Keratinocyte (primary cell): Measurements from ENCODE around the gene KRI1.

Experiments used
- EZH2 ChIP-seq: IDR thresholded peaks from one replicate; pipeline ENCODE4 v1.6.1; 2012; ENCODE audit warnings: inconsistent platforms, mild to moderate bottlenecking, low read length, moderate library complexity
- TF ChIP-seq, protein P1 (sequence below), 3 experiments: IDR thresholded peaks in 1 of 3; conservative IDR thresholded peaks in 1 of 3; optimal IDR thresholded peaks in 1 of 3; 2 replicates in 2 of 3; 3 replicates in 1 of 3; pipeline versions ENCODE3 to v1.5.1; 2011; ENCODE audit warnings: low read length in 3 of 3, mild to moderate bottlenecking in 3 of 3, moderate library complexity in 2 of 3, control low read depth in 1 of 3, inconsistent platforms in 1 of 3; ENCODE audit not compliant: insufficient read depth in 2 of 3; ENCODE audit errors: extremely low read depth in 1 of 3

DNA sequence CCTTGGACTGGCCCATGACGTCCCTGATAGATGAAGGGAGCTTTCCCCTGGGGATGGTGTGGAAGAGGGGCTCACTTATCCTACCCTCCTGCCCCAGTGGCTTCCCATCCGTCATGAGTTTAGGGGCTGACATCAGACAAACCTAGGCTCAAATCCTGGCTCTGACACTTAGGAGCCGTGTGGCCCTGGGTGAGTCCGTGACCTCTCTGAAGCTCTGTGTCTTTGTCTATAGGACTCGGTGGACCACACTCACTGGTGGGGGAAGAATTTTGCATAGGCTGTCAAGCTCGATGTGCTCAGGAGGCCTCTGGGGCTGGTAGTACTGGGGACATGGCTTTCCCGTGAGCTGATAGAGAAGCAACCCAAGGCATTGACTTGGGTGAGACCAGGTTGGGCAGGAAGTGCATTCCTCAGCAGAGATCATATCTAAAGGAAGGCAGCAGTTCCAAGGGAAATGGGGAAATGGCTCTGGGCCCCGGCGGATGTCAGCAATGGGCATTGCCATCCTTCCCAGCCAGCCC, 38.7 kb upstream of the KRI1 start:
- TF ChIP-seq, protein P1, sequence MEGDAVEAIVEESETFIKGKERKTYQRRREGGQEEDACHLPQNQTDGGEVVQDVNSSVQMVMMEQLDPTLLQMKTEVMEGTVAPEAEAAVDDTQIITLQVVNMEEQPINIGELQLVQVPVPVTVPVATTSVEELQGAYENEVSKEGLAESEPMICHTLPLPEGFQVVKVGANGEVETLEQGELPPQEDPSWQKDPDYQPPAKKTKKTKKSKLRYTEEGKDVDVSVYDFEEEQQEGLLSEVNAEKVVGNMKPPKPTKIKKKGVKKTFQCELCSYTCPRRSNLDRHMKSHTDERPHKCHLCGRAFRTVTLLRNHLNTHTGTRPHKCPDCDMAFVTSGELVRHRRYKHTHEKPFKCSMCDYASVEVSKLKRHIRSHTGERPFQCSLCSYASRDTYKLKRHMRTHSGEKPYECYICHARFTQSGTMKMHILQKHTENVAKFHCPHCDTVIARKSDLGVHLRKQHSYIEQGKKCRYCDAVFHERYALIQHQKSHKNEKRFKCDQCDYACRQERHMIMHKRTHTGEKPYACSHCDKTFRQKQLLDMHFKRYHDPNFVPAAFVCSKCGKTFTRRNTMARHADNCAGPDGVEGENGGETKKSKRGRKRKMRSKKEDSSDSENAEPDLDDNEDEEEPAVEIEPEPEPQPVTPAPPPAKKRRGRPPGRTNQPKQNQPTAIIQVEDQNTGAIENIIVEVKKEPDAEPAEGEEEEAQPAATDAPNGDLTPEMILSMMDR (optimal IDR thresholded peaks at IDR 0.05 in 1 of 3, IDR thresholded peaks at IDR 0.05 in 1 of 3, conservative IDR thresholded peaks at IDR 0.05 in 1 of 3; ENCODE audit: extremely low read depth in 1 of 3, insufficient read depth in 2 of 3, low read length in 3 of 3), result no peak
- no peak for TF ChIP-seq EZH2
